ENCODE results near the gene SPARCL1.
A peak's percentile ranks its signal among the peaks of the same experiment; 100 is the strongest.
"Not testable (repeated sequence)": the region's sequence is repeated elsewhere in the genome, so short reads cannot be mapped to it uniquely, and the experiment has no call there.

The SPARCL1 gene

GRCh38 chr4:87426865-87427517 is 102.2 kb downstream of the SPARCL1 start:
- Histone ChIP-seq H3K4me1 (ENCODE audit: control insufficient read depth, insufficient read depth, low read length) (no peaks in the 10 kb centered on the region), H3K9me3 (ENCODE audit: control insufficient read depth, insufficient read depth, low read length) (no peaks in the 10 kb centered on the region), H3K9ac (ENCODE audit: low read depth, low read length) (no peak overlapping the region), H3K27me3 (ENCODE audit: control insufficient read depth, insufficient read depth, low read length) (no peaks in the 10 kb centered on the region), H3K4me3 (ENCODE audit: low read depth, low read length) (no peak overlapping the region), H3K36me3 (ENCODE audit: control insufficient read depth, insufficient read depth, low read length) (no peaks in the 10 kb centered on the region)

- H3K4me1 ChIP-seq (ENCODE audit: control insufficient read depth, insufficient read depth, low read length), result peaks cover 7% of the 10 kb centered on the region
Measured at GRCh38 chr4:87425711-87426110, 103.5 kb downstream of the SPARCL1 start.

GRCh38 chr4:87424099-87424543 is 105.1 kb downstream of the SPARCL1 start:
- not testable (repeated sequence) for H3K36me3 ChIP-seq (ENCODE audit: control insufficient read depth, insufficient read depth, low read length); H3K27me3 ChIP-seq (ENCODE audit: control insufficient read depth, insufficient read depth, low read length); H3K9me3 ChIP-seq (ENCODE audit: control insufficient read depth, insufficient read depth, low read length); H3K9ac ChIP-seq (ENCODE audit: low read depth, low read length)
- Histone ChIP-seq H3K4me1 (ENCODE audit: control insufficient read depth, insufficient read depth, low read length) (peaks cover 10% of the 10 kb centered on the region), H3K4me3 (ENCODE audit: low read depth, low read length) (peak overlapping the region; percentile 99)

More at GRCh38 chr4:87425711-87426110, 103.5 kb downstream of the SPARCL1 start:
- Histone ChIP-seq H3K9ac (ENCODE audit: low read depth, low read length) (no peak overlapping the region), H3K36me3 (ENCODE audit: control insufficient read depth, insufficient read depth, low read length) (no peaks in the 10 kb centered on the region), H3K4me3 (ENCODE audit: low read depth, low read length) (no peak overlapping the region), H3K27me3 (ENCODE audit: control insufficient read depth, insufficient read depth, low read length) (no peaks in the 10 kb centered on the region), H3K9me3 (ENCODE audit: control insufficient read depth, insufficient read depth, low read length) (no peaks in the 10 kb centered on the region)

Data from iPS-15b (cell line).